H1 (cell line): ENCODE results near the gene BABAM2. TPM values are rescaled to one million over a fixed set of nuclear protein-coding genes. Genes with fewer than 3 reads are reported as not detected.

Experiments
- CTCF ChIA-PET: fragments of 300-600 bp; sonication (Branson Sonifier 250); formaldehyde crosslinking; loops from one replicate; lab custom pipeline; 2021; ENCODE audit not compliant: partially characterized antibody; lab: Charles Lee
- POLR2A ChIA-PET: fragments of 300-600 bp; sonication (Branson Sonifier 250); formaldehyde crosslinking; loops from one replicate; lab custom pipeline; 2021; ENCODE audit warnings: inconsistent platforms; ENCODE audit not compliant: partially characterized antibody; lab: Charles Lee
- DNase-seq, 2 experiments: peaks; one replicate each; pipeline versions ENCODE4 v3.0.0 to v3.0.0-alpha.2; 2010 to 2022; ENCODE audit warnings: low spot score in 2 of 2, low read depth in 1 of 2, mixed read lengths in 1 of 2
- FAIRE-seq: peaks from 2 replicates; lab custom pipeline; 2011; peaks lifted over from hg19 to GRCh38; lab: Jason Lieb, UNC
- H2AFZ ChIP-seq: 2 replicates; pipeline ENCODE4 v1.8.1; 2012; ENCODE audit warnings: low read length, inconsistent platforms
- H2AK5ac ChIP-seq: 2 replicates; pipeline ENCODE4 v1.6.1; 2013; ENCODE audit warnings: low read depth, low read length
- H2BK120ac ChIP-seq: replicated peaks from 2 replicates; pipeline ENCODE3; 2013; ENCODE audit warnings: low read depth, low read length, inconsistent platforms
- H2BK12ac ChIP-seq: 2 replicates; pipeline ENCODE4 v1.6.1; 2013; ENCODE audit warnings: low read depth, low read length
- H2BK15ac ChIP-seq: 2 replicates; pipeline ENCODE4 v1.6.1; 2013; ENCODE audit warnings: low read length
- H2BK20ac ChIP-seq: 2 replicates; pipeline ENCODE4 v1.6.1; 2013; ENCODE audit warnings: low read length
- H2BK5ac ChIP-seq: 2 replicates; pipeline ENCODE4 v1.6.1; 2013; ENCODE audit warnings: low read depth, low read length
- H3K14ac ChIP-seq: 2 replicates; pipeline ENCODE4 v1.6.1; 2013; ENCODE audit warnings: inconsistent platforms; ENCODE audit not compliant: insufficient read length
- H3K18ac ChIP-seq: 2 replicates; pipeline ENCODE4 v1.6.1; 2013; ENCODE audit warnings: low read length; ENCODE audit errors: extremely low read depth
- H3K23ac ChIP-seq: 2 replicates; pipeline ENCODE4 v1.6.1; 2013; ENCODE audit warnings: inconsistent platforms; ENCODE audit not compliant: insufficient read length
- H3K23me2 ChIP-seq: 2 replicates; pipeline ENCODE4 v1.6.1; 2013; ENCODE audit warnings: low read depth, low read length
- H3K27ac ChIP-seq: 2 replicates; pipeline ENCODE4 v1.6.1; 2011; ENCODE audit warnings: low read depth, low read length, inconsistent platforms
- H3K27me3 ChIP-seq, 4 experiments: replicated peaks in 1 of 4; 1 replicate in 1 of 4; 2 replicates in 3 of 4; pipeline versions ENCODE4 v1.6.1 to v1.8.1; 2011 to 2013; ENCODE audit warnings: low read length in 3 of 4, mild to moderate bottlenecking in 3 of 4, inconsistent platforms in 2 of 4, mixed read lengths in 2 of 4, moderate library complexity in 1 of 4; ENCODE audit not compliant: control insufficient read depth in 3 of 4, insufficient read depth in 3 of 4; ENCODE audit errors: extremely low read depth in 1 of 4
- H3K36me3 ChIP-seq, 4 experiments: 2 replicates each; pipeline versions ENCODE4 v1.6.1 to v1.8.1; 2011 to 2013; ENCODE audit warnings: mild to moderate bottlenecking in 4 of 4, low read length in 3 of 4, moderate library complexity in 2 of 4, control low read depth in 1 of 4, inconsistent platforms in 1 of 4; ENCODE audit not compliant: insufficient read depth in 4 of 4, control insufficient read depth in 2 of 4
- H3K4ac ChIP-seq: replicated peaks from 2 replicates; pipeline ENCODE3; 2013; ENCODE audit warnings: low read length, low read depth, mixed read lengths, inconsistent platforms; ENCODE audit not compliant: insufficient read length
- H3K4me1 ChIP-seq, 4 experiments: replicated peaks in 1 of 4; 1 replicate in 1 of 4; 2 replicates in 3 of 4; pipeline versions ENCODE4 v1.6.1 to v1.8.1; 2011 to 2013; ENCODE audit warnings: low read length in 3 of 4, inconsistent platforms in 2 of 4, mixed read lengths in 1 of 4; ENCODE audit not compliant: insufficient read depth in 4 of 4, control insufficient read depth in 3 of 4
- H3K4me2 ChIP-seq, 2 experiments: 2 replicates each; pipeline versions ENCODE4 v1.6.1 to v1.8.1; 2011 to 2013; ENCODE audit warnings: low read depth in 2 of 2, low read length in 2 of 2, control low read depth in 1 of 2, inconsistent platforms in 1 of 2, mild to moderate bottlenecking in 1 of 2; ENCODE audit not compliant: insufficient read depth in 1 of 2
- H3K4me3 ChIP-seq, 4 experiments: fragments of 200-600, 300-600 bp in 1 of 4; sonication (generic), shearing (Covaris generic), sonication (Bioruptor Twin) in 1 of 4; 2 replicates each; pipeline versions ENCODE4 v1.5.1 to v1.8.1; 2011 to 2016; ENCODE audit warnings: low read length in 4 of 4, low read depth in 3 of 4, control low read depth in 2 of 4, inconsistent platforms in 2 of 4, mild to moderate bottlenecking in 2 of 4, mixed read lengths in 1 of 4, moderate library complexity in 1 of 4; ENCODE audit not compliant: insufficient read depth in 2 of 4; ENCODE audit errors: extremely low read depth in 1 of 4
- H3K56ac ChIP-seq: replicated peaks from 2 replicates; pipeline ENCODE3; 2013; ENCODE audit warnings: low read depth, mild to moderate bottlenecking, mixed read lengths, low read length, inconsistent platforms; ENCODE audit not compliant: insufficient read length
- H3K79me1 ChIP-seq: 2 replicates; pipeline ENCODE4 v1.6.1; 2013; ENCODE audit warnings: low read depth, low read length, control low read depth
- H3K79me2 ChIP-seq, 2 experiments: 2 replicates each; pipeline versions ENCODE4 v1.6.1 to v1.8.1; 2012 to 2013; ENCODE audit warnings: low read length in 2 of 2, mild to moderate bottlenecking in 2 of 2, inconsistent platforms in 1 of 2; ENCODE audit not compliant: insufficient read depth in 2 of 2, control insufficient read depth in 1 of 2
- H3K9ac ChIP-seq, 4 experiments: replicated peaks in 1 of 4; 1 replicate in 1 of 4; 2 replicates in 3 of 4; pipeline versions ENCODE4 v1.6.1 to v1.8.1; 2011 to 2013; ENCODE audit warnings: low read depth in 3 of 4, low read length in 3 of 4, control low read depth in 2 of 4, mild to moderate bottlenecking in 2 of 4, moderate library complexity in 2 of 4, inconsistent platforms in 1 of 4; ENCODE audit errors: extremely low read depth in 1 of 4
- H3K9me3 ChIP-seq, 2 experiments: 2 replicates each; pipeline versions ENCODE4 v1.6.1 to v1.8.1; 2012 to 2013; ENCODE audit warnings: mild to moderate bottlenecking in 2 of 2, moderate library complexity in 2 of 2, control low read depth in 1 of 2, inconsistent platforms in 1 of 2, low read depth in 1 of 2, low read length in 1 of 2, mixed read lengths in 1 of 2; ENCODE audit not compliant: insufficient read depth in 2 of 2
- H4K20me1 ChIP-seq, 2 experiments: replicated peaks in 1 of 2; 2 replicates each; pipeline versions ENCODE3 to v1.8.1; 2011 to 2013; ENCODE audit warnings: inconsistent platforms in 2 of 2, low read length in 2 of 2, mild to moderate bottlenecking in 1 of 2; ENCODE audit not compliant: insufficient read depth in 2 of 2, control insufficient read depth in 1 of 2
- H4K5ac ChIP-seq: 2 replicates; pipeline ENCODE4 v1.6.1; 2013; ENCODE audit warnings: low read length, low read depth, mixed read lengths, inconsistent platforms; ENCODE audit not compliant: insufficient read length
- H4K8ac ChIP-seq: 2 replicates; pipeline ENCODE4 v1.8.0; 2013; ENCODE audit warnings: mild to moderate bottlenecking, moderate library complexity, low read length, inconsistent platforms; ENCODE audit not compliant: insufficient read depth; ENCODE audit errors: extremely low read depth
- H4K91ac ChIP-seq: replicated peaks from 2 replicates; pipeline ENCODE3; 2013; ENCODE audit warnings: low read length, mixed read lengths, inconsistent platforms; ENCODE audit not compliant: insufficient read length
- BRCA1 ChIP-seq: IDR thresholded peaks from 2 replicates; pipeline ENCODE4 v1.6.1; 2012; ENCODE audit warnings: low read depth, low read length, improper control_type of control experiment
- CHD2 ChIP-seq: IDR thresholded peaks from 2 replicates; pipeline ENCODE4 v1.6.1; 2012; ENCODE audit warnings: low read length, improper control_type of control experiment
- CTBP2 ChIP-seq: IDR thresholded peaks from 2 replicates; pipeline ENCODE4 v1.7.0; 2011; ENCODE audit warnings: borderline replicate concordance, mild to moderate bottlenecking, moderate library complexity, mixed read lengths, low read length; ENCODE audit not compliant: insufficient read depth, insufficient read length
- CTCF ChIP-seq, 3 experiments: IDR thresholded peaks; 1 replicate in 2 of 3; 2 replicates in 1 of 3; pipeline versions ENCODE4 v1.5.1 to v1.6.1; 2011; ENCODE audit warnings: low read length in 3 of 3, mild to moderate bottlenecking in 3 of 3, inconsistent platforms in 2 of 3, low read depth in 1 of 3, moderate library complexity in 1 of 3; ENCODE audit not compliant: insufficient read depth in 1 of 3; ENCODE audit errors: control extremely low read depth in 1 of 3
- EP300 ChIP-seq, 2 experiments: IDR thresholded peaks; 1 replicate in 1 of 2; 2 replicates in 1 of 2; pipeline ENCODE4 v1.6.1; 2011 to 2012; ENCODE audit warnings: low read depth in 2 of 2, low read length in 2 of 2, mild to moderate bottlenecking in 2 of 2, borderline replicate concordance in 1 of 2, inconsistent platforms in 1 of 2, moderate library complexity in 1 of 2
- FOSL1 ChIP-seq: IDR thresholded peaks from 2 replicates; pipeline ENCODE4 v1.6.1; 2011; ENCODE audit warnings: mild to moderate bottlenecking, low read depth, low read length, moderate library complexity; ENCODE audit not compliant: insufficient read depth
- NANOG ChIP-seq: IDR thresholded peaks from 2 replicates; pipeline ENCODE4 v1.6.1; 2011; ENCODE audit warnings: low read length, low read depth, mild to moderate bottlenecking, inconsistent platforms; ENCODE audit not compliant: insufficient read depth, poor library complexity, severe bottlenecking
- NRF1 ChIP-seq: IDR thresholded peaks from 2 replicates; pipeline ENCODE4 v1.6.1; 2011; ENCODE audit warnings: mild to moderate bottlenecking, low read depth, low read length, improper control_type of control experiment
- RBBP5 ChIP-seq: IDR thresholded peaks from 2 replicates; pipeline ENCODE4 v1.7.1; 2012; ENCODE audit warnings: low read depth, mild to moderate bottlenecking, inconsistent platforms, low read length, moderate library complexity, borderline replicate concordance
- TAF1 ChIP-seq: IDR thresholded peaks from 2 replicates; pipeline ENCODE4 v1.6.1; 2011; ENCODE audit warnings: mild to moderate bottlenecking, low read depth, low read length
- TCF12 ChIP-seq: IDR thresholded peaks from 2 replicates; pipeline ENCODE4 v1.6.1; 2011; ENCODE audit warnings: low read depth, mild to moderate bottlenecking, low read length
- TEAD4 ChIP-seq: IDR thresholded peaks from 2 replicates; pipeline ENCODE4 v1.6.1; 2012; ENCODE audit warnings: low read depth, low read length, inconsistent platforms, mixed read lengths
- WGBS, 2 experiments: shearing (Covaris generic) in 1 of 2; methylation state at CpG; one replicate each; pipeline versions ENCODE4 v1.1.6 to v1.1.7; 2013 to 2015; ENCODE audit warnings: low lambda C conversion rate in 2 of 2, mixed read lengths in 2 of 2, inconsistent platforms in 1 of 2, low coverage in 1 of 2, missing lambda C conversion rate in 1 of 2; ENCODE audit not compliant: insufficient replicate concordance in 2 of 2, insufficient coverage in 1 of 2, insufficient read length in 1 of 2; ENCODE audit errors: extremely low coverage in 1 of 2, missing lambda C conversion rate in 1 of 2; 5-methylcytosine and 5-hydroxymethylcytosine counted together
- polyA plus RNA-seq, 7 experiments: library from polyadenylated mRNA; depleted of rRNA in 3 of 7; stranded (reverse) in 5 of 7; unstranded in 2 of 7; fragments of >200 nt in 5 of 7; fragments of 200-250 nt in 2 of 7; gene quantifications; 1 replicate in 5 of 7; 2 replicates in 1 of 7; 4 replicates in 1 of 7; pipeline versions ENCODE4 v1.2.1 to v1.2.3, GENCODE V29; 2011 to 2013; ENCODE audit warnings: missing spikeins in 2 of 7, mixed read lengths in 2 of 7
- total RNA-seq: library from RNA; stranded (reverse); fragmentation: NEBNext Ultra II Directional; extraction: Animal tissue kit (Norgen Biotek cat#: 25700); gene quantifications from 2 replicates; pipeline ENCODE4 v1.2.1, GENCODE V29; 2021

BABAM2 gene
- total and polyA plus RNA-seq, 2 of the 8 experiments (the other 6 are each of a cell fraction or from before 2014, with no cell fraction given), result 15.8 to 20.9 TPM

DNA sequence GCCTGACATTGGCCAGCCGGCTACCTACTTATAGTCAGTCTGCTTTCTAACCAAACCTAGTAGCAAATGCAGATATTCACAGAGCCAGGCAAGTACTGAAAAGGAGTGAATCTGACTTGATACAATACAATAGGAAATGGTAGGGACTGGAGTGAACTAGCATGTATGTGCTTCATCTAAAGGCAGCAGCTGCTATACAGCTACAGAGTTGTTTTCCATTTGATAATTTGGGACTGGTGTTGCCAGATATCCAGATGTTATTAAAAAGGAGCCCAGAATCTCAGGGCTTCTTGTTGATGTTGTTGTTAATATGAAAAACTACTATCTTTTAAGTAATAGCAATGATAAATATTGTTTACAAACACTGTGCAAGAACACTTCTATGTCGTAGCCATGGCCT, 159.4 kb downstream of the BABAM2 start:
- Histone ChIP-seq H3K79me1 (no peaks in the 10 kb centered on the region), H3K36me3 (no peaks in the 10 kb centered on the region), H3K4ac (no peak overlapping the region), H2BK120ac (no peak overlapping the region), H3K27me3 (no peaks in the 10 kb centered on the region), H4K91ac (no peak overlapping the region), H3K9ac (no peak overlapping the region), H2AK5ac (no peak overlapping the region), H3K4me3 (no peak overlapping the region), H3K4me2 (no peak overlapping the region), H3K27ac (no peak overlapping the region), H3K56ac (no peak overlapping the region), H4K8ac (no peak overlapping the region), H4K20me1 (no peaks in the 10 kb centered on the region), H3K23ac (no peak overlapping the region), H3K14ac (no peak overlapping the region), H4K5ac (no peak overlapping the region), H2BK5ac (no peak overlapping the region), H3K23me2 (no peaks in the 10 kb centered on the region), H3K79me2 (no peaks in the 10 kb centered on the region), H2BK20ac (no peak overlapping the region), H3K9me3 (no peaks in the 10 kb centered on the region), H3K18ac (no peak overlapping the region), H2BK12ac (no peak overlapping the region), H3K4me1 (no peaks in the 10 kb centered on the region), H2BK15ac (no peak overlapping the region), H2AFZ (no peak overlapping the region)
- CTCF ChIA-PET, result no interaction called here
- WGBS, 2 experiments, result 91% methylated on average over 2 of the region's 2 CpGs; no CpG with 5 or more reads in 1 of the 2 experiments
- FAIRE-seq (no peak), DNase-seq (no peak)
- POLR2A ChIA-PET, result no interaction called here
- TF ChIP-seq TAF1 (no peak), EP300 (IDR thresholded peaks at IDR 0.05; ENCODE audit: borderline replicate concordance in 1 of 2, low read depth in 2 of 2, low read length in 2 of 2) (no peak), NRF1 (no peak), BRCA1 (no peak), NANOG (no peak), RBBP5 (no peak), TCF12 (no peak), CTCF (IDR thresholded peaks at IDR 0.05; ENCODE audit: control extremely low read depth in 1 of 3, insufficient read depth in 1 of 3, low read depth in 1 of 3, low read length in 3 of 3) (no peak), CHD2 (no peak), CTBP2 (no peak), FOSL1 (no peak), TEAD4 (no peak)
